OCI-LY7 (cell line): ENCODE measurements around the gene TCFL5. TPM values are rescaled to one million over a fixed set of nuclear protein-coding genes. Genes with fewer than 3 reads are reported as not detected.

Experiments used
- BruUV-seq: library from RNA; stranded (reverse); fragments of 400-500 nt; replicated peaks from 2 replicates; lab custom pipeline; 2021; lab: Mats Ljungman, UMichigan
- CTCF ChIA-PET: fragments of 300-600 bp; sonication (Branson Sonifier 250); formaldehyde crosslinking; loops from one replicate; lab custom pipeline; 2022; ENCODE audit warnings: antibody characterized with exemption; ENCODE audit not compliant: unreplicated experiment; lab: Charles Lee
- POLR2A ChIA-PET: fragments of 300-600 bp; sonication (Branson Sonifier 250); formaldehyde crosslinking; loops from one replicate; lab custom pipeline; 2022; ENCODE audit warnings: antibody characterized with exemption; lab: Charles Lee
- DNase-seq: peaks from one replicate; pipeline ENCODE4 v3.0.0-alpha.2; 2015; ENCODE audit warnings: low spot score
- H2AFZ ChIP-seq: fragments of 200-600 bp; sonication (generic), shearing (Covaris generic); 2 replicates; pipeline ENCODE4 v1.6.1; 2014; ENCODE audit warnings: mild to moderate bottlenecking, antibody characterized with exemption, low read length, moderate library complexity
- H3K27ac ChIP-seq: fragments of 200-600 bp; sonication (generic); 2 replicates; pipeline ENCODE4 v1.5.1; 2014; ENCODE audit warnings: mixed run types, low read depth, mild to moderate bottlenecking, moderate library complexity, low read length, inconsistent platforms; ENCODE audit not compliant: poor library complexity, severe bottlenecking
- H3K36me3 ChIP-seq: fragments of 200-600 bp; sonication (generic); 2 replicates; pipeline ENCODE4 v1.6.1; 2014; ENCODE audit warnings: mild to moderate bottlenecking, antibody characterized with exemption, low read length, moderate library complexity, mixed read lengths; ENCODE audit not compliant: insufficient read depth
- H3K4me1 ChIP-seq: fragments of 200-600 bp; sonication (generic); 2 replicates; pipeline ENCODE4 v1.5.1; 2014; ENCODE audit warnings: mild to moderate bottlenecking, low read length; ENCODE audit not compliant: insufficient read depth, poor library complexity, severe bottlenecking
- H3K4me2 ChIP-seq: fragments of 200-600 bp; sonication (generic); 2 replicates; pipeline ENCODE4 v1.6.1; 2014; ENCODE audit warnings: mild to moderate bottlenecking, low read length
- H3K4me3 ChIP-seq: fragments of 200-600 bp; sonication (generic); 2 replicates; pipeline ENCODE4 v1.5.1; 2014; ENCODE audit warnings: mild to moderate bottlenecking, low read depth, low read length; ENCODE audit not compliant: poor library complexity, severe bottlenecking
- H3K79me2 ChIP-seq: fragments of 200-600 bp; sonication (generic); 2 replicates; pipeline ENCODE4 v1.6.1; 2016; ENCODE audit warnings: low read depth, mild to moderate bottlenecking, low read length, moderate library complexity, mixed read lengths; ENCODE audit not compliant: insufficient read depth
- H3K9me2 ChIP-seq: fragments of 200-600 bp; sonication (generic); 2 replicates; pipeline ENCODE4 v1.6.1; 2016; ENCODE audit warnings: mild to moderate bottlenecking, low read length, mixed read lengths; ENCODE audit not compliant: insufficient read depth
- H3K9me3 ChIP-seq: fragments of 200-600 bp; sonication (generic); 2 replicates; pipeline ENCODE4 v1.6.1; 2014; ENCODE audit warnings: mild to moderate bottlenecking, mixed run types, low read length, mixed read lengths
- H4K20me1 ChIP-seq: fragments of 200-600 bp; sonication (generic); 2 replicates; pipeline ENCODE4 v1.6.1; 2014; ENCODE audit warnings: mild to moderate bottlenecking, antibody characterized with exemption, low read length, moderate library complexity, mixed read lengths; ENCODE audit not compliant: insufficient read depth
- EZH2phosphoT487 ChIP-seq: fragments of 200-600 bp; sonication (generic); IDR thresholded peaks from 2 replicates; pipeline ENCODE4 v1.6.1; 2018; ENCODE audit warnings: low read depth, borderline replicate concordance, mild to moderate bottlenecking, mixed run types, antibody characterized with exemption, low read length, moderate library complexity, mixed read lengths
- intact Hi-C: fragments of 100-400 bp; cut with micrococcal nuclease; formaldehyde crosslinking; loops from one replicate; pipeline ENCODE4 v1.10.0; 2022; ENCODE audit not compliant: unreplicated experiment
- total RNA-seq, 2 experiments: library from RNA; depleted of rRNA in 1 of 2; stranded (reverse); fragments of >200 nt in 1 of 2; shearing (Covaris generic) in 1 of 2; gene quantifications; 2 replicates each; pipeline ENCODE4 v1.2.3, GENCODE V29; 2014 to 2022
- TF ChIP-seq, protein P1 (sequence below): fragments of 200-600 bp; sonication (generic); conservative IDR thresholded peaks from 2 replicates; pipeline ENCODE4 v1.5.1; 2014; ENCODE audit warnings: mild to moderate bottlenecking, antibody characterized with exemption, low read length, moderate library complexity, mixed read lengths

TCFL5 gene
- total RNA-seq, 2 experiments from 2014 or later: 8.7 to 9.5 TPM

DNA sequence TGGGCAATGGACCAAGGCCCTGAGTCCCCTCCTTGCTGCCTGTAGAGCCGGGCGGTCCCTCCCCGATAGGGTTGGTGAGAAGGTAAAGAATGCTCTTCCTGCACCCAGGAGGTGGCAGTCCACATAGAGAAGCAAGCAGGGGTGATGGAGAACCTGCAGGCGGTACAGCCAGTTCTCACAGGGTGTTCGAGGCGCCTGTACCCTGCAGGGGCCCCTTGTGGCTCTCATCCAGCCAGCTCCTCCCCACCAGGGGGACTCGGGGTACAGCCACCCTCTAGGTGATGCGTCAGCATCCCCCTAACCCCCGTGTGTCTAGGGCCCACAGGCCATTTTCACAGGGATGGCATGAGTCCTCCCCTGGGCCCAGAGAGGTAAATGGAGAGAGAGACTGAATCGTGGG, 49.9 kb downstream of the TCFL5 start:
- POLR2A ChIA-PET: no interaction called here
- H4K20me1 ChIP-seq: no peaks in the 10 kb centered on the region
- H3K36me3 ChIP-seq: peaks cover 65% of the 10 kb centered on the region

DNA sequence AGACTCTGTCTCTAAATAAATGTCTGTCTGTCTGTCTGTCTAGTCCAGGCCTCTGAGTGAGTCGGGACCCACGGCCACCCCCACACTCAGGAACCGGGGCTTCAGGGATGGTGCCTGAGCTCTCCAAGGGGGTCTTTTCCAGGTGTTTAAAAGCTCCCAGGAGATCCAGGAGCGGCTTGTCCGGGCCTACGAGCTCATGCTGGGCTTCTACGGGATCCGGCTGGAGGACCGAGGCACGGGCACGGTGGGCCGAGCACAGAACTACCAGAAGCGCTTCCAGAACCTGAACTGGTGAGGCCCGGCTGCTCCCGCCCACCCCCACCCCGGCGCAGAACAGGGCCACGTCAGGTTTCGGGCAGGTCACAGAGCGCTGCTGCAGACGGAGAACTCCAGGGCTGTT, 50.3 kb downstream of the TCFL5 start:
- no TSS peak for BruUV-seq
- CTCF ChIA-PET: no interaction called here
- no peak for DNase-seq

More for the DNA sequence above, 49.9 kb downstream of the TCFL5 start:
- intact Hi-C loops: no loop called here
- Histone ChIP-seq H3K27ac (no peak overlapping the region), H3K4me2 (no peak overlapping the region), H3K79me2 (peaks cover 4% of the 10 kb centered on the region; the same call in 1 of the 2 replicates), H3K4me1 (peaks cover 15% of the 10 kb centered on the region), H3K4me3 (no peak overlapping the region), H3K9me3 (no peaks in the 10 kb centered on the region), H2AFZ (no peak overlapping the region), H3K9me2 (no peaks in the 10 kb centered on the region)
- CTCF ChIA-PET: no interaction called here
- BruUV-seq: no TSS peak
- no peak for TF ChIP-seq EZH2phosphoT487
- TF ChIP-seq, protein P1, sequence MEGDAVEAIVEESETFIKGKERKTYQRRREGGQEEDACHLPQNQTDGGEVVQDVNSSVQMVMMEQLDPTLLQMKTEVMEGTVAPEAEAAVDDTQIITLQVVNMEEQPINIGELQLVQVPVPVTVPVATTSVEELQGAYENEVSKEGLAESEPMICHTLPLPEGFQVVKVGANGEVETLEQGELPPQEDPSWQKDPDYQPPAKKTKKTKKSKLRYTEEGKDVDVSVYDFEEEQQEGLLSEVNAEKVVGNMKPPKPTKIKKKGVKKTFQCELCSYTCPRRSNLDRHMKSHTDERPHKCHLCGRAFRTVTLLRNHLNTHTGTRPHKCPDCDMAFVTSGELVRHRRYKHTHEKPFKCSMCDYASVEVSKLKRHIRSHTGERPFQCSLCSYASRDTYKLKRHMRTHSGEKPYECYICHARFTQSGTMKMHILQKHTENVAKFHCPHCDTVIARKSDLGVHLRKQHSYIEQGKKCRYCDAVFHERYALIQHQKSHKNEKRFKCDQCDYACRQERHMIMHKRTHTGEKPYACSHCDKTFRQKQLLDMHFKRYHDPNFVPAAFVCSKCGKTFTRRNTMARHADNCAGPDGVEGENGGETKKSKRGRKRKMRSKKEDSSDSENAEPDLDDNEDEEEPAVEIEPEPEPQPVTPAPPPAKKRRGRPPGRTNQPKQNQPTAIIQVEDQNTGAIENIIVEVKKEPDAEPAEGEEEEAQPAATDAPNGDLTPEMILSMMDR: no peak
- DNase-seq: no peak

More for the DNA sequence above, 50.3 kb downstream of the TCFL5 start:
- no peaks in the 10 kb centered on the region for H3K9me2 ChIP-seq
- peaks cover 69% of the 10 kb centered on the region for H3K36me3 ChIP-seq
- no peak overlapping the region for H2AFZ ChIP-seq
- H4K20me1 ChIP-seq: no peaks in the 10 kb centered on the region
- H3K4me1 ChIP-seq: peaks cover 19% of the 10 kb centered on the region
- POLR2A ChIA-PET: no interaction called here
- no peak for TF ChIP-seq EZH2phosphoT487
- TF ChIP-seq, protein P1: no peak
- H3K27ac ChIP-seq: no peak overlapping the region
- intact Hi-C loops: no loop called here
- H3K79me2 ChIP-seq: peaks cover 8% of the 10 kb centered on the region
- no peaks in the 10 kb centered on the region for H3K9me3 ChIP-seq
- no peak overlapping the region for H3K4me2 ChIP-seq
- H3K4me3 ChIP-seq: no peak overlapping the region
